ENCODE results near the gene HDHD2. TPM values are rescaled to one million over a fixed set of nuclear protein-coding genes. Genes with fewer than 3 reads are reported as not detected.

Gene HDHD2
- total RNA-seq, 6 experiments from 2014 or later, result 22.1 to 27.6 (median 23.3) TPM

- no peak overlapping the region for H3K4me3 Mint-ChIP-seq
- no peaks in the 10 kb centered on the region; the same call in none of the 2 replicates for H3K27me3 Mint-ChIP-seq (ENCODE audit: insufficient read depth)
- TF ChIP-seq, protein P1, sequence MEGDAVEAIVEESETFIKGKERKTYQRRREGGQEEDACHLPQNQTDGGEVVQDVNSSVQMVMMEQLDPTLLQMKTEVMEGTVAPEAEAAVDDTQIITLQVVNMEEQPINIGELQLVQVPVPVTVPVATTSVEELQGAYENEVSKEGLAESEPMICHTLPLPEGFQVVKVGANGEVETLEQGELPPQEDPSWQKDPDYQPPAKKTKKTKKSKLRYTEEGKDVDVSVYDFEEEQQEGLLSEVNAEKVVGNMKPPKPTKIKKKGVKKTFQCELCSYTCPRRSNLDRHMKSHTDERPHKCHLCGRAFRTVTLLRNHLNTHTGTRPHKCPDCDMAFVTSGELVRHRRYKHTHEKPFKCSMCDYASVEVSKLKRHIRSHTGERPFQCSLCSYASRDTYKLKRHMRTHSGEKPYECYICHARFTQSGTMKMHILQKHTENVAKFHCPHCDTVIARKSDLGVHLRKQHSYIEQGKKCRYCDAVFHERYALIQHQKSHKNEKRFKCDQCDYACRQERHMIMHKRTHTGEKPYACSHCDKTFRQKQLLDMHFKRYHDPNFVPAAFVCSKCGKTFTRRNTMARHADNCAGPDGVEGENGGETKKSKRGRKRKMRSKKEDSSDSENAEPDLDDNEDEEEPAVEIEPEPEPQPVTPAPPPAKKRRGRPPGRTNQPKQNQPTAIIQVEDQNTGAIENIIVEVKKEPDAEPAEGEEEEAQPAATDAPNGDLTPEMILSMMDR (IDR thresholded peaks at IDR 0.05), result peak; percentile 88
- no peaks in the 10 kb centered on the region for H3K4me1 Mint-ChIP-seq (ENCODE audit: low read depth)
- peak; percentile 55 for DNase-seq
- no peaks in the 10 kb centered on the region for H3K9me3 Mint-ChIP-seq
- no peaks in the 10 kb centered on the region for H3K36me3 Mint-ChIP-seq (ENCODE audit: low read depth)
- no peak overlapping the region for H3K27ac Mint-ChIP-seq
These were observed 50.0 kb downstream of the HDHD2 start for GRCh38 chr18:47100212-47100831.

DNA sequence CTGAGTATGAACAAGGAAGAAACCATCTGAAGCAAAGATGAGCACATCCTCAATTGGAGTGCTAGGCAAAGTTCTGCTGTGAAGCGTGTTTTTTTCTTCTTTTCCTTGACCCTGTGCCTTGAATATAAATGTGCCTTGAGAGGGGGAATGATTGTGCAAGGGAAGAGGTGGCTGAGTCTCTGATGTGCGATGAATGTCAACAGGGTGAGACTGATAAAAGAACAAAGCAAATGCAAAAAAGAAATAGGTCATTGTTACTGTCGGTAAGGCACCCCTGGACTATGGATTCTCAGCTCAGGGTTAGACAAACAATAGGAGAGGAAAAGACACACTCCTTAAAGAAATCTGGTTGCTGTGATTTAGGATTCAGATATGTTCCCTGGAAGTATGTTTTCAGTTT lies 54.5 kb downstream of the HDHD2 start:
- Mint-ChIP-seq H3K27me3 (ENCODE audit: insufficient read depth) (no peaks in the 10 kb centered on the region; the same call in none of the 2 replicates), H3K9me3 (no peaks in the 10 kb centered on the region), H3K27ac (no peak overlapping the region), H3K4me3 (no peak overlapping the region), H3K4me1 (ENCODE audit: low read depth) (no peaks in the 10 kb centered on the region), H3K36me3 (ENCODE audit: low read depth) (no peaks in the 10 kb centered on the region)
- no peak for DNase-seq
- TF ChIP-seq, protein P1 (IDR thresholded peaks at IDR 0.05), result no peak

DNA sequence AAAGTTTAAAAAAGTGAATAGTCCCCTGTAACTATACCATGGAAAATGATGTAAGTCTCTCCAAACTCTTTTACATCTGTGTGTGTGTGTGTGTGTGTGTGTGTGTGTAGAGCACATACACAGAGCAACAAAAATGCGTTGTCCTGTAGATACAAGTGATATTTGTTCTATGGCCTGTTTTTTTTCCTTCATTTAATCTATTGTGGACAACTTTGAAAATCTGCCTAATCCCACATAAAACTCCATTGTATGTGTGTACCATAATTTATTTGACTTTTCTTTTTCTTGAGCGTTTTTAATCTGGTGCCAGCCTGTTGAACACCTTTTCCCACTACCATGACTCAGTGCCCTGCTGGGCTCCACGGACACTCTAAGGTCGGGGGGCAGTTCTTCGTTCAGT lies 62.6 kb downstream of the HDHD2 start:
- Mint-ChIP-seq H3K9me3 (no peaks in the 10 kb centered on the region), H3K27me3 (ENCODE audit: insufficient read depth) (peaks cover 4% of the 10 kb centered on the region; the same call in 1 of the 2 replicates), H3K4me1 (ENCODE audit: low read depth) (no peaks in the 10 kb centered on the region), H3K4me3 (no peak overlapping the region), H3K36me3 (ENCODE audit: low read depth) (no peaks in the 10 kb centered on the region), H3K27ac (no peak overlapping the region)
- DNase-seq, result no peak
- TF ChIP-seq, protein P1 (IDR thresholded peaks at IDR 0.05), result no peak

DNA sequence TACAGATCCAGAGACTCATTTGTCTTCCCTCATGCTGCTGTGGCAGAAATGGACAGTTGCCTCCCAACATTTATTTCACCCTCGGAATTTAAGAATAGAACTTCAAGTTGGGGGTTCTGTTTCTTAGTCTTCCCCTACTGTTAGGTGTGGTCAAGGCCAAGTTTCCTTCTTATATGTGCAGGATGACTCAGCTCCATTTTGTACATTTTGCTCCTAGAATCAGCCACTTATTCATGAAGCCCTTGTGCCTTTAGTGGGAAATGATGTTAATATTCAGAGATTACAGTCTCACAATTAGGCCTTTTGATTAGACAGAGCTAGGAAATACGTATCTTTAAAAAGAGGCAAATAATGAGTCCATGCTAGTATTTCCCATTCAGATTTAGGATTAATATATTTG lies 68.7 kb downstream of the HDHD2 start:
- H3K9me3 Mint-ChIP-seq, result no peaks in the 10 kb centered on the region
- no peaks in the 10 kb centered on the region for H3K4me1 Mint-ChIP-seq (ENCODE audit: low read depth)
- no peak for DNase-seq
- H3K4me3 Mint-ChIP-seq, result no peak overlapping the region
- H3K27ac Mint-ChIP-seq, result no peak overlapping the region
- TF ChIP-seq, protein P1 (IDR thresholded peaks at IDR 0.05), result no peak
- H3K27me3 Mint-ChIP-seq (ENCODE audit: insufficient read depth), result peaks cover 9% of the 10 kb centered on the region
- no peaks in the 10 kb centered on the region for H3K36me3 Mint-ChIP-seq (ENCODE audit: low read depth)

- Mint-ChIP-seq H3K4me3 (no peak overlapping the region), H3K27me3 (ENCODE audit: insufficient read depth) (peaks cover 4% of the 10 kb centered on the region), H3K36me3 (ENCODE audit: low read depth) (no peaks in the 10 kb centered on the region), H3K9me3 (no peaks in the 10 kb centered on the region), H3K27ac (no peak overlapping the region), H3K4me1 (ENCODE audit: low read depth) (no peaks in the 10 kb centered on the region)
- TF ChIP-seq, protein P1 (IDR thresholded peaks at IDR 0.05), result no peak
- no peak for DNase-seq
These were observed 69.4 kb downstream of the HDHD2 start for GRCh38 chr18:47080872-47081271.

Data from HFFc6 (cell line).